ENCODE results near the gene SPTLC1.
"Not testable (repeated sequence)": the region's sequence is repeated elsewhere in the genome, so short reads cannot be mapped to it uniquely, and the experiment has no call there.

Gene SPTLC1, protein sequence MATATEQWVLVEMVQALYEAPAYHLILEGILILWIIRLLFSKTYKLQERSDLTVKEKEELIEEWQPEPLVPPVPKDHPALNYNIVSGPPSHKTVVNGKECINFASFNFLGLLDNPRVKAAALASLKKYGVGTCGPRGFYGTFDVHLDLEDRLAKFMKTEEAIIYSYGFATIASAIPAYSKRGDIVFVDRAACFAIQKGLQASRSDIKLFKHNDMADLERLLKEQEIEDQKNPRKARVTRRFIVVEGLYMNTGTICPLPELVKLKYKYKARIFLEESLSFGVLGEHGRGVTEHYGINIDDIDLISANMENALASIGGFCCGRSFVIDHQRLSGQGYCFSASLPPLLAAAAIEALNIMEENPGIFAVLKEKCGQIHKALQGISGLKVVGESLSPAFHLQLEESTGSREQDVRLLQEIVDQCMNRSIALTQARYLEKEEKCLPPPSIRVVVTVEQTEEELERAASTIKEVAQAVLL

GRCh38 chr9:92115071-92115858 is at the start of gene SPTLC1:
TSS of gene SPTLC1 (minus strand) at chr9:92115413. CDS start at chr9:92115370, 43 bp downstream.
- DNase-seq: peak; percentile 98

GRCh38 chr9:92164975-92165374 is 49.8 kb upstream of the SPTLC1 start:
- DNase-seq: no peak

- no peak for DNase-seq
Measured at GRCh38 chr9:92164490-92164889, 49.3 kb upstream of the SPTLC1 start.

DNA sequence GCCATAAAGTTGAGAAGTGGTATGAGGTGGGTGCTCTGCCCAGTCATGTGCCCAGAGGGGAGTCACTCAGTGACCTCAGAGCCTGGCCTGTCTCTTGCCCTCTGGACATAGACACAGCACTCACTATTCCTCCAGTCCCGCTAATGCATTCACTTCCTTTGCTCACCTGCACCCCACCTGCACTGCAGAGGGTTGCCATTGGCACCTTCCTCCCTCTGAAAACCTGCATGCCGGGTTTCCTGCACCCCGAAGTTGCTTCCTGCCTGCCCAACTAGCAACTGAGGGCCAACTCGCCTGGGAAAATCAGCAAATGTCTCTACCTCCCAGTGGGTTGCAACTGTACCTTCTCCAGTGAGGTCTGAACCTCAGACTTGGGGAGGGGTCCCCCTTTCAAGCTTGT is 48.1 kb upstream of the SPTLC1 start:
- DNase-seq: no peak

GRCh38 chr9:92160786-92161185 is 45.6 kb upstream of the SPTLC1 start:
- DNase-seq: no peak

DNA sequence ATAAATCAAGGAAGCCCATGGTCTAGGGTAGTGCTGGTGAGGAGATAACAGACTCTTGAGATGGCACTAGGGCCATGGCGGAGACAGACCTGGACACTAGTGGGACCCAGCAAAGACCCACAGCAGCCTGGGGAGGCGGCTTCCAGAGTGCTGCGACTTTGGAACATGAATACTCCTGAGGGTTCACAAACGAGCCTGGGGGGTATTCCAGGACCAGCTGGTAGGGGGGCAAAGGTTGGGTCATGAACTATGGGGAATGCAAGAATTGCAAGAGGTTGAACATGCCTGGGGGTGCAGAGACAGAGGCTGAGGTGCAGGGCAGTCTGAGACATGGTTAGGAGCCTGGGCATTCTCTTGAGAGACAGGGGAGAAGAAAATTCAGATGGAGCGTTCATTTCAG is 43.8 kb upstream of the SPTLC1 start:
- DNase-seq: no peak

GRCh38 chr9:92158097-92158601 is 42.9 kb upstream of the SPTLC1 start:
- DNase-seq: no peak

DNA sequence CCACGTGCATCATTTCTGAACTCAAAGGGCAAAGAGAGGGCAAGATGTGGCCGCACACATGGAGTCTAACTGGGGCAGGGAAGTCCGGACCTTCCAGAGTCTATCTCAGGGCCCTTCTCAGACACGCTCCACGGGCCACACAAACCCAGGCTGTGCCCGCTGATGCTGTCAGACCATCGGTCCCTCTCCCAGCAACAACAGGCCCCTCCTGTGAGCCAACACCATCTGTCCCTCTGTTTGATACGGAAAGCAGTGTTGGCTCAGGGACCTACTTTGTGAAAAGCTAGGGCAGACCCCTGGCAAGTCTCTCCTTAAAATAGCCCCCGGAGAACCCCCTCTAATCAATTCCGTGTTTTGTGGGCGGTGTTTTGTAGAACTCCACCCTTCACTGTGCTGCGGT is 40.5 kb upstream of the SPTLC1 start:
- peak; percentile 48 for DNase-seq

- DNase-seq: no peak
Measured at GRCh38 chr9:92155221-92155620, 40.0 kb upstream of the SPTLC1 start.

DNA sequence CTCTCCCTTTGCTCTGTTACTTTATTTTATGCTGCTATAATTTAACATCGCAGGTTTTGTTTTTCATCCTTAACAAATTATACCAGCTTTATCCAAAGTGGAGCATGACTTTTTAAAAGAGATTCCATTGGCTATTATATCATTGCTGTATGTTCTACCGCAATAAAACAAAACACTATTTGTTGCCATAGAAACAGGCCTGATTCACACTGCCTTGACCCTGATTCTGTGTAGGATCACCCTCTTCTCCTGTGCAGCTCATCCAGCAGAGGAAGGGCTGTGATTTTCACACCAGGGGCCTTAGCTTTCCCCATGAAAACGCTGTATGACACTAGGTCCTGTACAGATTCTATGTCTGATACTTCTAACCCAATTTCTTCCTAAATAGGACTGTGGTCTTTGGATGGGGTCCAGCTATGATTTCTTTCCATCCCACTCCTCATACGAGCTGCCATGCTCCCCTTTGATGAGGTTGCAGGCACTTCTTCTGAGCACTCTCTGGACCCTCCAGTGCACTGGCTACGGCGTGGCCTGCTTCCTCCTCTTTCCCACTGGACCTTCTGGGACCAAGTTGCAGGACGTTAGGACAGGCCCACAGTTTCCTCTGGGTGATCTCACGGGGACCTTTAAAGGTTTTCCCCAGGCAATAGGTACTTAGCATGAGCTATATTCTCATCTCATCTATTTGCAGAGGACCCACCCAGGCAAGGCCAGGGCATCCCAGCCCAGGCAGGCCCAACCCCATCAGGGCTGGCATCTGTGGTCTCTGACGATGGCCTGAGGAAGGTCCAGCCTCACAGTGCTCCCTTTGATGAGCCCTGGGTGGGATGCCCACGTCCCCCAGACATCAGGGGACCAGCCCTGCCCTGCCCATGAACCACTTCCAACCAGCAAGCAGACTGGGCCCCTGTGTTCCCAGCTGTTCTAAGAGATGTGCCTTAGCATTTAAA is 38.5 kb upstream of the SPTLC1 start:
- DNase-seq: peak; percentile 58

DNA sequence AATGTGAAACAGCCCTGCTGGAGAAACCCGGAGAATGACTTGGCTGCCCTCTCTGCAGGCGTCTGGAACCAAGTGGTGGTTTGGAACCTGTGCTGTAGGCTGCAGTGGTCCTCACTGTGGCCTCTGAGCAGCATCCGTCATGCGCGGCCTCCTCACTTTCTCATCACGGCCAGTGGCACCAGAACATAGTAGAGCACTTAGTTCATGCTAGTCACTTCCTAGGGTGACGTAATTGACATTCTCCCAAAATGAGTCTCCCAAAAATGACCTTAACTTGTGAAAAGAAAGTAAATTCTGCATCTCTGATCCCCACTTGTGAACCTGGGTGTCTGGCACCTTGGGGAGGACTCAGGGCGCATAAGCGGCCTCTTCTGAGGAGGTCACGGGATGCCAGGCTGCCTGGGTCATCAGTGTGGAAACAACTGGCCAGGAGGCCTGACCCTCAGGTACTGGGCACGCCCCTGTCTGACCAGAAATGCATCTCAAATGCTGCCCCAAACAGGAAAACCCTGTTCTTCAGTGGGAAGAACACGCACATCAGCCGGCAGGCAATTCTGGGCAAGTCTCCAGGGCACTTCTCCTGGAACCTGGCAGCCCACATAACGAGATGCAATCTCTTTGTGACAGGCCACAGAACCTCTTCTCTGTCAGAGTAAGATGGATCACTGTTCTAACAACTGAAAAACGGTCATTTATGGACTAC is 36.6 kb upstream of the SPTLC1 start:
- DNase-seq: no peak

DNA sequence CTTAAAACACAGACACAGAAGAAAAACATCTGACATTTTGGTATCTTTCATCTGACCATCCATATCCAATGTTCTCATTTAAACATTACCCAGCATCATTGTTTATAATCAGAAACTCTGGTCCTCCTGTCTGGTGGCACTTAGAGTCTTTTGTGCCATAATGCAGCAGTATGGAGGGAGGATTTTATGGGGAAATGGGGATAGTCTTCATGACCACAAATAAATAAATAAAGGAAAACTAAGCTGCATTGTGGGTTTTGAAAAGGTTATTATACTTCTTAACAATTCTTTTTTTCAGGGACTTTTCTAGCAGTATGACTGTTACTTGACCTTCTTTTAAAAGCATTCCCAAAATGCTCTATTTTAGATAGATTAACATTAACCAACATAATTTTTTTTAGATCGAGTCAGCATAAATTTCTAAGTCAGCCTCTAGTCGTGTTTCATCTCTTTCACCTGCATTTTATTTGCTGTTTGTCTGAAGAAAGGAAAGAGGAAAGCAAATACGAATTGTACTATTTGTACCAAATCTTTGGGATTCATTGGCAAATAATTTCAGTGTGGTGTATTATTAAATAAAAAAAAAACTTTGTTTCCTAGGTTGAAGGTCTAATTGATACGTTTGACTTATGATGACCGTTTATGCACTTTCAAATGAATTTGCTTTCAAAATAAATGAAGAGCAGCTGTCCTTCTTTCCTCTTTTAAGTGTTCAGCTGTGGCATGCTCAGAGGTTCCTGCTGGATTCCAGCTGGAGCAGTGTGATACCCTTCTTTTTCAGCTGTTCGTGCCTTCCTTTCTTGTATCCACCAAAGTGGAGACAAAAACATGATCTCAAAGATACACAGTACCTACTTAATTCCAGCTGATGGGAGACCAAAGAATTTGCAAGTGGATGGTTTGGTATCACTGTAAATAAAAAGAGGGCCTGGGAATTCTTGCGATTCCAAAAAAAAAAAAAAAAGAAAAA is 35.6 kb upstream of the SPTLC1 start:
- DNase-seq: not testable (repeated sequence)

DNA sequence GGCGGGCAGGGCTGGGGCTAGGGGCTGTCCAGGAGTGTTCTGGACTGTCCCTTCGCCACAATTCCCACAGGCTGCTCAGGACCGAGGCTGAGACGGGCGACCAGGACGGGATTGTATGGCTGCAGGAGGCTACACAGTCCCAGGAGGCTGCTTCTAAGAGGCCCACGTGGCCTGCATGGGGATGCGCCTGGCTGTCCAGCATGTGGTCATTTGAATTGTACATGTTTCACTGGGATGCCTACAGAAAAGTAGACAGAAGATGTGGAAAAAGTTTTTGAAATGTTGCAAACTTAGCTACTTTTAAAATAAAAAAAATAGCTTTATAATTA is 32.6 kb upstream of the SPTLC1 start:
- DNase-seq: no peak

- DNase-seq: peak; percentile 59
Measured at GRCh38 chr9:92147030-92147851, 32.0 kb upstream of the SPTLC1 start.

DNA sequence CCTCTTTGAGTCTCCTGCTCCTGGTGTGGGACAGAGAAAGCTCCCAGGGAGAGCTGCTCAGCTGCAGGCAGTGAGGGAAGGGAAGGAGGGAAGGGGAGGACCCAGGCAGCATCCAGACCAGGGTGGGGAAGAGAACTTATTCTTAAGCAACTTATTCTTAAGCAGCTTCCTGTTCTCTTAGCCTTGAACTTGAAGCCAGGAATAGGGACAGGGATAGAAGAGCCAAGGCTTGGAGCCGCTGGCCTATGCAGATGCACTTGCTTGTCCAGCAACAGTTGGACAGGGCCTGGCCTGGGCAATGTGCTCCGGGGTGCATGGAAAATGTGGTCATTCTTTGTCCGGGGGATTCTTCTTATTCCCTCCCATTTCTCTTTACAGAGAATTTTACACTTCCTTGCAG is 31.4 kb upstream of the SPTLC1 start:
- DNase-seq: no peak

DNA sequence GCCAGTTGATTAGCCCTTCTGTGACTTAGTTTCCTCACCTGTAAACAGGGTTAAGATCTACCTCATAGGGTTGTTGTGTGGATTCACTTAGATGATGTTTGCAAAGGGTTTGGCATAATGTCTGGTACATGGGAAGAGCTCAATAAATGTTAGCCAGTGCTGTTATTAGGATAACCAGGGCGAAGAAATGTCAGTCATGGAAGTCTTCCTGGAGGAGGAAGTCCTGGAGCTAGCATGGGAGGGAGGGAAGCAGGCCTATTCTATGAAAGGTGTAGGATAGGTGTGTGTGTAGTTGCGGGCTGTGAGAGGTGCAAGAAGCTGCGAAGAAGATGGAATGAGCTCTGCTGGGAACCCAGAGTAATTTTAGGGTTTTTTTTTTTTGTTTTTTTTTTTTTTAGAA is 30.6 kb upstream of the SPTLC1 start:
- not testable (repeated sequence) for DNase-seq

GRCh38 chr9:92142329-92142728 is 27.1 kb upstream of the SPTLC1 start:
- DNase-seq: no peak

GRCh38 chr9:92141144-92142129 is 26.2 kb upstream of the SPTLC1 start:
- DNase-seq: peak; percentile 68

DNA sequence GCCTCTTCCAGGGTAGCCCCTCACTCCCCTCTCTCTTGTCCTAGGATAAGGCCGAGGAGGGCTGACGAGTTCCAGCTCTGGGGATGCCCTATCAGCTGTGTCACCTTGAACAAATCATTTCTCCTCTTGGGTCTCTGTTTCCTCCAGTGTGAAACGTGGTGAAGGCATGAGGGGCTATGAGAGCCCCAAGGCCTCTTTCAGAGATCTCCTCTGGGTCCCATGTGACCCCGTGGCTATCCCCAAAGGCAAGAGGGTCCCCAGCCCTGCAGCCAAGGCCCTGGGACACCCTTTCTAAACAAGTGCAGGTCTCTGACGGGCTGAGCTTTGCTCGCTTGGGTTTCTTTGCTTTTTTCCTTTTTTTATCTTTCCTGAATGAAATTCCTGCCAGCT is 25.5 kb upstream of the SPTLC1 start:
- DNase-seq: no peak
